ENCODE measurements around the gene CHST15. TPM values are rescaled to one million over a fixed set of nuclear protein-coding genes. Genes with fewer than 3 reads are reported as not detected.

Gene CHST15
- total and polyA plus RNA-seq, 4 donors = 2.9 to 16.5 (median 6.4) TPM

DNA sequence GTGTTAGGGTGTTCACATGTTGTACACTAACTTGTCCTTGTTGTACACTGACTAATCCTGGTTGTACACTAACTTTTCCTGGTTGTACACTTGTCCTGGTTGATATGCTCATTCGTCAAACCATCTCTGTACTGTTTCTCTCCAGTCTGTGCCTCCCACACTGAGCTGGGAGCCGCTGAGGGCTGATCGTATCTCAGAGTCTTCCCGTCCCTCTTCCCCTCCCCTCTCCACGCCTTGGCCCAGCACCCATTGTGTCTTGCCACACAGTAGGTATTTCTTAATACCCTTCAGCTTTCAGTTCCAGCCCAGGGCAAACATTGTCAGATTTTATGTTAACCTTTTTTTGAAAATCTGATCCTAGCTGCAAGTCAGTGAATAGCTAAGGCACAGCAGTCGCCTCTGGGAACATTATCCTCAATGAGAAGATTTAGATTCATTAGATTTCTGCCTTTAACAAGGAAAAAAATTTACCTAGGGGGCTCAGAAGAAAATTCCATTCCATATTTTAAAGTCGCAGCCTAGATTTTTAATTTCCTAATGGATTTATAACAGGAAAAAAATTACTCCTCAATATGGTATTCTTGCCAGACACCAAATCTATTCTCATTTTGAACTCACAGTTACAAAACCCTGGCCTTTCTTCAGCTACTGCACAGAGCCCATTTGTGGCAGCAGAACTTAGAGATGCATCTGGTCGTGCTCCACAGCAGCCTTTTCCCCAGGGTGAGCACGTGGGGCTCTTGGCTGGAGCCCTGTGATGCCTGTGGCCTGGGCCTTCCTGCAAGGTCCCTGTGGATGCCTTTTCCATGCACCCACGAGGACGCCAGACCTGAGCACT lies 33.0 kb upstream of the CHST15 start:
- no peaks in the 10 kb centered on the region for H3K4me1 ChIP-seq (ENCODE audit: control insufficient read depth in 4 of 4, insufficient read depth in 4 of 4, low read length in 3 of 4)
- no peaks in the 10 kb centered on the region for H3K27me3 ChIP-seq (ENCODE audit: control insufficient read depth in 4 of 4, insufficient read depth in 4 of 4, low read length in 3 of 4)
- H3K36me3 ChIP-seq (ENCODE audit: control insufficient read depth in 4 of 4, insufficient read depth in 3 of 4, low read depth in 1 of 4, low read length in 3 of 4) = no peaks in the 10 kb centered on the region
- TF ChIP-seq JUND (IDR thresholded peaks at IDR 0.05) (no peak), NR2F2 (IDR thresholded peaks at IDR 0.05) (no peak), EGR1 (IDR thresholded peaks at IDR 0.05; ENCODE audit: low read depth in 2 of 2) (no peak), RAD21 (IDR thresholded peaks at IDR 0.05) (no peak), GABPA (IDR thresholded peaks at IDR 0.05 in 1 of 2, conservative IDR thresholded peaks at IDR 0.05 in 1 of 2) (no peak), YY1 (IDR thresholded peaks at IDR 0.05) (no peak), SP1 (IDR thresholded peaks at IDR 0.05) (no peak), HNF4A (conservative IDR thresholded peaks at IDR 0.05) (no peak), HNF4G (IDR thresholded peaks at IDR 0.05) (no peak), TAF1 (conservative IDR thresholded peaks at IDR 0.05) (no peak), RXRA (IDR thresholded peaks at IDR 0.05) (no peak)
- TF ChIP-seq, protein P1, sequence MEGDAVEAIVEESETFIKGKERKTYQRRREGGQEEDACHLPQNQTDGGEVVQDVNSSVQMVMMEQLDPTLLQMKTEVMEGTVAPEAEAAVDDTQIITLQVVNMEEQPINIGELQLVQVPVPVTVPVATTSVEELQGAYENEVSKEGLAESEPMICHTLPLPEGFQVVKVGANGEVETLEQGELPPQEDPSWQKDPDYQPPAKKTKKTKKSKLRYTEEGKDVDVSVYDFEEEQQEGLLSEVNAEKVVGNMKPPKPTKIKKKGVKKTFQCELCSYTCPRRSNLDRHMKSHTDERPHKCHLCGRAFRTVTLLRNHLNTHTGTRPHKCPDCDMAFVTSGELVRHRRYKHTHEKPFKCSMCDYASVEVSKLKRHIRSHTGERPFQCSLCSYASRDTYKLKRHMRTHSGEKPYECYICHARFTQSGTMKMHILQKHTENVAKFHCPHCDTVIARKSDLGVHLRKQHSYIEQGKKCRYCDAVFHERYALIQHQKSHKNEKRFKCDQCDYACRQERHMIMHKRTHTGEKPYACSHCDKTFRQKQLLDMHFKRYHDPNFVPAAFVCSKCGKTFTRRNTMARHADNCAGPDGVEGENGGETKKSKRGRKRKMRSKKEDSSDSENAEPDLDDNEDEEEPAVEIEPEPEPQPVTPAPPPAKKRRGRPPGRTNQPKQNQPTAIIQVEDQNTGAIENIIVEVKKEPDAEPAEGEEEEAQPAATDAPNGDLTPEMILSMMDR (IDR thresholded peaks at IDR 0.05; ENCODE audit: low read depth, low read length, missing input control) = no peak
- TF ChIP-seq, protein P2, sequence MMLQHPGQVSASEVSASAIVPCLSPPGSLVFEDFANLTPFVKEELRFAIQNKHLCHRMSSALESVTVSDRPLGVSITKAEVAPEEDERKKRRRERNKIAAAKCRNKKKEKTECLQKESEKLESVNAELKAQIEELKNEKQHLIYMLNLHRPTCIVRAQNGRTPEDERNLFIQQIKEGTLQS (IDR thresholded peaks at IDR 0.05) = no peak
- no peak for DNase-seq (ENCODE audit: low spot score)
- no peak overlapping the region for H3K27ac ChIP-seq (ENCODE audit: low read depth in 1 of 2, low read length in 2 of 2)
- no peak overlapping the region for H3K4me3 ChIP-seq (ENCODE audit: low read depth in 1 of 3, low read length in 3 of 3)
- no peak overlapping the region for H3K9ac ChIP-seq (ENCODE audit: low read depth in 1 of 2, low read length in 2 of 2)
- H3K9me3 ChIP-seq (ENCODE audit: control insufficient read depth in 4 of 4, low read length in 3 of 4) = no peaks in the 10 kb centered on the region
- WGBS = 81% methylated on average over 11 of the region's 11 CpGs

DNA sequence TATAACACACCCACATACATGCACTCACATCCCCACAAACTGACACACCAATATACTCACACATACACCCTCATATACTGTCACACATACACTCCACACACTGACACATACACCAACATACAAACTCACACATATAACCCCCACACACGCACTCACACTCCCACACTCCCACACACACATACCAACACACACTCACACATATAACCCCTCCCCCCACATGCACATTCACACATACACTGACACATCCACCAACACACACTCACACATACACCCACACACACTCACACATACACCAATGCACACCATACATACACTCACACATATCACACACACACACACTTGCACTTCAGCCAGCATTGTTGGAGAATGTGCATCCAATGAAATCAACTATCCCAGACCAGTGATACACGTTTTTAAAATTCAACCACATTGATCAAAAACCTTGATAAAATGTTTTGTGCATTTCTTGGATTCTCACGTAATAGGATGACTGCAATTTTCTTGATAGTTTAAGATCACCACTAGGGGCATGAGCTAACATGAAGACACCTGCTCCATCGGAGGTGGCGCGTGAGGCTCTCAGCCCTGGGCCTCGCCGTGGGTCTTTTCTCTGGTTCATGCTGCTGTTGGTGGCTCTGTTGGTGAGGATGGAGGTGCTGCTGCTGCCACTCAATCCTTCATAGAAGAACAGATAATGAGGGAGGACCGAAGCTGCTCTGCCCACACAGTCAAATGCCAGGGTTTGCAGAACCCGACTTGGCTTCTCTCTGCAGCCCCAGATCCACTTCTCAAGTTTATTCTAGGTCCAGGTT lies 32.1 kb upstream of the CHST15 start:
- Histone ChIP-seq H3K36me3 (ENCODE audit: control insufficient read depth in 4 of 4, insufficient read depth in 3 of 4, low read depth in 1 of 4, low read length in 3 of 4) (no peaks in the 10 kb centered on the region), H3K9ac (ENCODE audit: low read depth in 1 of 2, low read length in 2 of 2) (no peak overlapping the region), H3K9me3 (ENCODE audit: control insufficient read depth in 4 of 4, low read length in 3 of 4) (no peaks in the 10 kb centered on the region), H3K27me3 (ENCODE audit: control insufficient read depth in 4 of 4, insufficient read depth in 4 of 4, low read length in 3 of 4) (no peaks in the 10 kb centered on the region), H3K4me1 (ENCODE audit: control insufficient read depth in 4 of 4, insufficient read depth in 4 of 4, low read length in 3 of 4) (no peaks in the 10 kb centered on the region), H3K4me3 (ENCODE audit: low read depth in 1 of 3, low read length in 3 of 3) (no peak overlapping the region), H3K27ac (ENCODE audit: low read depth in 1 of 2, low read length in 2 of 2) (no peak overlapping the region)
- no peak for DNase-seq (ENCODE audit: low spot score)
- 71% methylated on average over 10 of the region's 10 CpGs for WGBS
- TF ChIP-seq RXRA (IDR thresholded peaks at IDR 0.05) (no peak), GABPA (IDR thresholded peaks at IDR 0.05 in 1 of 2, conservative IDR thresholded peaks at IDR 0.05 in 1 of 2) (no peak), NR2F2 (IDR thresholded peaks at IDR 0.05) (no peak), SP1 (IDR thresholded peaks at IDR 0.05) (no peak), HNF4G (IDR thresholded peaks at IDR 0.05) (no peak)
- TF ChIP-seq, protein P3, sequence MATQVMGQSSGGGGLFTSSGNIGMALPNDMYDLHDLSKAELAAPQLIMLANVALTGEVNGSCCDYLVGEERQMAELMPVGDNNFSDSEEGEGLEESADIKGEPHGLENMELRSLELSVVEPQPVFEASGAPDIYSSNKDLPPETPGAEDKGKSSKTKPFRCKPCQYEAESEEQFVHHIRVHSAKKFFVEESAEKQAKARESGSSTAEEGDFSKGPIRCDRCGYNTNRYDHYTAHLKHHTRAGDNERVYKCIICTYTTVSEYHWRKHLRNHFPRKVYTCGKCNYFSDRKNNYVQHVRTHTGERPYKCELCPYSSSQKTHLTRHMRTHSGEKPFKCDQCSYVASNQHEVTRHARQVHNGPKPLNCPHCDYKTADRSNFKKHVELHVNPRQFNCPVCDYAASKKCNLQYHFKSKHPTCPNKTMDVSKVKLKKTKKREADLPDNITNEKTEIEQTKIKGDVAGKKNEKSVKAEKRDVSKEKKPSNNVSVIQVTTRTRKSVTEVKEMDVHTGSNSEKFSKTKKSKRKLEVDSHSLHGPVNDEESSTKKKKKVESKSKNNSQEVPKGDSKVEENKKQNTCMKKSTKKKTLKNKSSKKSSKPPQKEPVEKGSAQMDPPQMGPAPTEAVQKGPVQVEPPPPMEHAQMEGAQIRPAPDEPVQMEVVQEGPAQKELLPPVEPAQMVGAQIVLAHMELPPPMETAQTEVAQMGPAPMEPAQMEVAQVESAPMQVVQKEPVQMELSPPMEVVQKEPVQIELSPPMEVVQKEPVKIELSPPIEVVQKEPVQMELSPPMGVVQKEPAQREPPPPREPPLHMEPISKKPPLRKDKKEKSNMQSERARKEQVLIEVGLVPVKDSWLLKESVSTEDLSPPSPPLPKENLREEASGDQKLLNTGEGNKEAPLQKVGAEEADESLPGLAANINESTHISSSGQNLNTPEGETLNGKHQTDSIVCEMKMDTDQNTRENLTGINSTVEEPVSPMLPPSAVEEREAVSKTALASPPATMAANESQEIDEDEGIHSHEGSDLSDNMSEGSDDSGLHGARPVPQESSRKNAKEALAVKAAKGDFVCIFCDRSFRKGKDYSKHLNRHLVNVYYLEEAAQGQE (IDR thresholded peaks at IDR 0.05) = no peak
- TF ChIP-seq, protein P1 (IDR thresholded peaks at IDR 0.05; ENCODE audit: low read depth, low read length, missing input control) = no peak
- TF ChIP-seq, protein P4, sequence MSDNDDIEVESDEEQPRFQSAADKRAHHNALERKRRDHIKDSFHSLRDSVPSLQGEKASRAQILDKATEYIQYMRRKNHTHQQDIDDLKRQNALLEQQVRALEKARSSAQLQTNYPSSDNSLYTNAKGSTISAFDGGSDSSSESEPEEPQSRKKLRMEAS (IDR thresholded peaks at IDR 0.05) = no peak
- TF ChIP-seq, protein P2 (IDR thresholded peaks at IDR 0.05) = no peak
